ENCODE measurements around the gene GALNT6.
A peak's percentile ranks its signal among the peaks of the same experiment; 100 is the strongest.

Gene GALNT6

DNA sequence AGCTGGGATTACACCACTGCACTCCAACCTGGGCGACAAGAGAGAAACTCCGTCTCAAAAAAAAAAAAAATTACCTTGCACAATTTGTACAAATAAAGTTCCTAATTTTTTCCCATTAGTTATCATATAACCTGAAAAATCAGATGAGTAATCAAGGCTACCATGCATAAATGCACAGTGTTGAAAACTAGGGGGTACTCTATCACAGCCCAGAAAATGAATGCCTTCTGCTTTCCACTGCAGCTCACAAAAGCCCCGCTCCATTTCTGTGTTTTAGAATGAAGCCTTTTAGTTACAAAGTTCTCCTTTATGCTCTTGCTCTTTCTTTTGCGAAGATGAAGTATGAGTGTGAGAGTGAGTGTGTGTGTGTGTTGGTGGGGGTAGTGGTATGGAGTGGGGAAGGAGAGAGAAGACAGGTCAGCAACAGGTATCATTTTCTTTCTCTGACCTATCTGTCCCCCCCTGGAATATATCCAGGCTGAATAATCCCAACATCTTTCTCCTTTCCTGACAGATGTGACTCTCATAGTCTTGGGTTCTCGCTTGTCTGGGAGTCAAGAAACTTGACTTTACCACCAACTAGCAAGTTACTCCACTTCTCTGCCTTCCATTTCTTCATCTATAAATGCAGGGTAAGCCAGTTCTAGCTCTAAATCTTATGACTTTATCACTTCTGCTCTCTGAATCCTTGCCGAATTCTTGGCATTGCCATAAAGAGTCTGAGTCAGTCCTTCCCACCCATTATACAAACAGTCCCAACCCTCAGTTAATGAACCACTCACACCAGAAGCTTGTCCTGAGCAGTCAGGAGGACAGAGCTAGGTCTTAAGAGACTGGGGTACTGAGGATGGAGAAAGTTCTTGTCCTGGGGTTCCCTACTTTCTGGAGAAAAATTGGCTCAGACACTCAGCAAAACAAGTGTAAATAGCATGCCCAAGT lies 83.3 kb downstream of the GALNT6 start:
- H3K36me3 ChIP-seq (ENCODE audit: insufficient read depth, low read length): peaks cover under 1% of the 10 kb centered on the region; the same call in 1 of the 2 replicates
- H4K20me1 ChIP-seq (ENCODE audit: insufficient read depth, low read length, poor library complexity, severe bottlenecking): no peaks in the 10 kb centered on the region

DNA sequence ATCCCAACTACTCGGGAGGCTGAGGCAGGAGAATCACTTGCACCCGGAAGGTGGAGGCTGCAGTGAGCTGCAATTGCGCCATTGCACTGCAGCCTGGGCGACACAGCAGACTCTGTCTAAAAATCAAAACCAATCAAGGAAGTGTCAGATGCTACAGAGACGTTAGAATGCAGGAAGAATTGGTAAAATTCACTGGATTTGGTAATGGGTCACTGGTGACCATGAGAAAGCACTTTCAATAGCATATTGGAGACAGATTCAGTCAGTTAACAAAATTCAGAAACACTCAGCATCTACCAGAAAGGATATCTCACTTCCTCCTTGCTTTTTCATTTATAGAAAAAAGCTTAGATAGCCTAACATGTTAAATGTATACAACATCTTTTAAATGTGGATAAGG lies 84.7 kb downstream of the GALNT6 start:
- Histone ChIP-seq H3K9me2 (replicated peaks; ENCODE audit: low read depth, low read length) (no peaks in the 10 kb centered on the region), H2AFZ (ENCODE audit: low read length) (no peak overlapping the region), H3K9me3 (ENCODE audit: insufficient read depth, low read depth, low read length) (no peaks in the 10 kb centered on the region), H3K36me3 (ENCODE audit: insufficient read depth, low read length) (peaks cover 14% of the 10 kb centered on the region; the same call in 1 of the 2 replicates), H3K9ac (ENCODE audit: low read depth, low read length, poor library complexity, severe bottlenecking) (no peak overlapping the region), H3K4me2 (ENCODE audit: low read depth, low read length, poor library complexity, severe bottlenecking) (no peak overlapping the region), H3K4me3 (ENCODE audit: low read length, poor library complexity, severe bottlenecking) (no peak overlapping the region), H3K79me2 (ENCODE audit: insufficient read depth, low read length) (no peaks in the 10 kb centered on the region), H3F3A (ENCODE audit: low read depth) (no peaks in the 10 kb centered on the region), H4K20me1 (ENCODE audit: insufficient read depth, low read length, poor library complexity, severe bottlenecking) (no peaks in the 10 kb centered on the region), H3K4me1 (ENCODE audit: insufficient read depth, low read length, poor library complexity, severe bottlenecking) (no peaks in the 10 kb centered on the region), H3K27me3 (ENCODE audit: insufficient read depth, low read length, poor library complexity, severe bottlenecking) (no peaks in the 10 kb centered on the region)
- no peak for TF ChIP-seq EZH2phosphoT487 (IDR thresholded peaks at IDR 0.05; ENCODE audit: borderline replicate concordance)
- TF ChIP-seq, protein P1, sequence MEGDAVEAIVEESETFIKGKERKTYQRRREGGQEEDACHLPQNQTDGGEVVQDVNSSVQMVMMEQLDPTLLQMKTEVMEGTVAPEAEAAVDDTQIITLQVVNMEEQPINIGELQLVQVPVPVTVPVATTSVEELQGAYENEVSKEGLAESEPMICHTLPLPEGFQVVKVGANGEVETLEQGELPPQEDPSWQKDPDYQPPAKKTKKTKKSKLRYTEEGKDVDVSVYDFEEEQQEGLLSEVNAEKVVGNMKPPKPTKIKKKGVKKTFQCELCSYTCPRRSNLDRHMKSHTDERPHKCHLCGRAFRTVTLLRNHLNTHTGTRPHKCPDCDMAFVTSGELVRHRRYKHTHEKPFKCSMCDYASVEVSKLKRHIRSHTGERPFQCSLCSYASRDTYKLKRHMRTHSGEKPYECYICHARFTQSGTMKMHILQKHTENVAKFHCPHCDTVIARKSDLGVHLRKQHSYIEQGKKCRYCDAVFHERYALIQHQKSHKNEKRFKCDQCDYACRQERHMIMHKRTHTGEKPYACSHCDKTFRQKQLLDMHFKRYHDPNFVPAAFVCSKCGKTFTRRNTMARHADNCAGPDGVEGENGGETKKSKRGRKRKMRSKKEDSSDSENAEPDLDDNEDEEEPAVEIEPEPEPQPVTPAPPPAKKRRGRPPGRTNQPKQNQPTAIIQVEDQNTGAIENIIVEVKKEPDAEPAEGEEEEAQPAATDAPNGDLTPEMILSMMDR (conservative IDR thresholded peaks at IDR 0.05; ENCODE audit: low read length): no peak

More for the DNA sequence above, 83.3 kb downstream of the GALNT6 start:
- H3K9ac ChIP-seq (ENCODE audit: low read depth, low read length, poor library complexity, severe bottlenecking): no peak overlapping the region
- H3K9me3 ChIP-seq (ENCODE audit: insufficient read depth, low read depth, low read length): no peaks in the 10 kb centered on the region
- no peaks in the 10 kb centered on the region for H3F3A ChIP-seq (ENCODE audit: low read depth)
- no peak for TF ChIP-seq EZH2phosphoT487 (IDR thresholded peaks at IDR 0.05; ENCODE audit: borderline replicate concordance)
- TF ChIP-seq, protein P1 (conservative IDR thresholded peaks at IDR 0.05; ENCODE audit: low read length): 0 out of 2 replicates have a peak, but pooled peaks have one; percentile 18
- no peaks in the 10 kb centered on the region for H3K9me2 ChIP-seq (replicated peaks; ENCODE audit: low read depth, low read length)
- no peak overlapping the region for H3K4me3 ChIP-seq (ENCODE audit: low read length, poor library complexity, severe bottlenecking)
- no peaks in the 10 kb centered on the region for H3K27me3 ChIP-seq (ENCODE audit: insufficient read depth, low read length, poor library complexity, severe bottlenecking)
- no peak overlapping the region for H2AFZ ChIP-seq (ENCODE audit: low read length)
- no peaks in the 10 kb centered on the region for H3K4me1 ChIP-seq (ENCODE audit: insufficient read depth, low read length, poor library complexity, severe bottlenecking)
- H3K4me2 ChIP-seq (ENCODE audit: low read depth, low read length, poor library complexity, severe bottlenecking): no peak overlapping the region
- H3K79me2 ChIP-seq (ENCODE audit: insufficient read depth, low read length): no peaks in the 10 kb centered on the region

Measured in Loucy (cell line).